Measurements from ENCODE around the gene ANKRD39.

DNA sequence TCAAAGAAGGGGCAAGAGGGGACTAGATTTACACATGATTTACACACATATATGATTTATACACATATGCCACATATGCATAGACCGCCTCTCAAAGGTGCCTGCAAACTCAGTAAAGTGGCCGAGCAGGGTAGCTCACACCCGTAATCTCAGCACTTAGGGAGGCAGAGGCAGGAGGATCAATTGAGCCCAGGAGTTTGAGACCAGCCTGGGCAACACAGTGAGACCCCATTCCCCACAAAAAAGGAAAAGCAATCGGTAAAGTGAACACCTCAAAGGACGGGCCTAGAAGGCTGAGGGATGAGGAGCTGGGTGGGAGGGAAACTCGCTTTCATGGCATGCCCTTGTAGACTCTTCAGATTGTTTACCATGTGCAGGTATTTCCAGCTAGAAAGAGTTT is 5.1 kb downstream of the ANKRD39 start:
- TF ChIP-seq, protein P1, sequence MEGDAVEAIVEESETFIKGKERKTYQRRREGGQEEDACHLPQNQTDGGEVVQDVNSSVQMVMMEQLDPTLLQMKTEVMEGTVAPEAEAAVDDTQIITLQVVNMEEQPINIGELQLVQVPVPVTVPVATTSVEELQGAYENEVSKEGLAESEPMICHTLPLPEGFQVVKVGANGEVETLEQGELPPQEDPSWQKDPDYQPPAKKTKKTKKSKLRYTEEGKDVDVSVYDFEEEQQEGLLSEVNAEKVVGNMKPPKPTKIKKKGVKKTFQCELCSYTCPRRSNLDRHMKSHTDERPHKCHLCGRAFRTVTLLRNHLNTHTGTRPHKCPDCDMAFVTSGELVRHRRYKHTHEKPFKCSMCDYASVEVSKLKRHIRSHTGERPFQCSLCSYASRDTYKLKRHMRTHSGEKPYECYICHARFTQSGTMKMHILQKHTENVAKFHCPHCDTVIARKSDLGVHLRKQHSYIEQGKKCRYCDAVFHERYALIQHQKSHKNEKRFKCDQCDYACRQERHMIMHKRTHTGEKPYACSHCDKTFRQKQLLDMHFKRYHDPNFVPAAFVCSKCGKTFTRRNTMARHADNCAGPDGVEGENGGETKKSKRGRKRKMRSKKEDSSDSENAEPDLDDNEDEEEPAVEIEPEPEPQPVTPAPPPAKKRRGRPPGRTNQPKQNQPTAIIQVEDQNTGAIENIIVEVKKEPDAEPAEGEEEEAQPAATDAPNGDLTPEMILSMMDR (conservative IDR thresholded peaks at IDR 0.05; ENCODE audit: low read depth, low read length) = no peak
- TF ChIP-seq EZH2 (IDR thresholded peaks at IDR 0.05; ENCODE audit: low read length, unreplicated experiment) (no peak), EZH2phosphoT487 (IDR thresholded peaks at IDR 0.05; ENCODE audit: borderline replicate concordance, low read length) (no peak)

Measured in PC-3 (cell line).